MCF 10A (cell line): Measurements from ENCODE around the gene IDH3G. TPM values are rescaled to one million over a fixed set of nuclear protein-coding genes. Genes with fewer than 3 reads are reported as not detected.

Source experiments
- BruUV-seq: library from RNA; stranded (reverse); fragments of 400-500 nt; replicated peaks from 2 replicates; lab custom pipeline; 2021; lab: Mats Ljungman, UMichigan
- CTCF ChIA-PET: fragments of 300-600 bp; sonication (Branson Sonifier 250); formaldehyde crosslinking; extraction: SDS; loops from one replicate; lab custom pipeline; 2021; ENCODE audit warnings: antibody characterized with exemption, inconsistent platforms; lab: Yijun Ruan, JAX
- POLR2A ChIA-PET: fragments of 300-600, 350-650 bp; sonication (Branson Sonifier 250); formaldehyde crosslinking; extraction: SDS; loops from one replicate; lab custom pipeline; 2020; ENCODE audit warnings: antibody characterized with exemption, inconsistent platforms; lab: Yijun Ruan, JAX
- DNase-seq: peaks from one replicate; pipeline ENCODE4 v3.0.0-alpha.2; 2018; ENCODE audit not compliant: unreplicated experiment
- H3K27ac Mint-ChIP-seq: one replicate; pipeline ENCODE4 v1.8.0; 2022; ENCODE audit warnings: mild to moderate bottlenecking, low read depth, mixed read lengths; ENCODE audit not compliant: unreplicated experiment
- H3K27me3 Mint-ChIP-seq: one replicate; pipeline ENCODE4 v1.8.0; 2022; ENCODE audit warnings: mixed read lengths; ENCODE audit not compliant: insufficient read depth, unreplicated experiment
- H3K36me3 Mint-ChIP-seq: one replicate; pipeline ENCODE4 v1.8.0; 2022; ENCODE audit warnings: mild to moderate bottlenecking, moderate library complexity, mixed read lengths; ENCODE audit not compliant: insufficient read depth, unreplicated experiment
- H3K4me1 Mint-ChIP-seq: one replicate; pipeline ENCODE4 v1.8.0; 2022; ENCODE audit warnings: mixed read lengths; ENCODE audit not compliant: insufficient read depth, unreplicated experiment
- H3K4me3 Mint-ChIP-seq: one replicate; pipeline ENCODE4 v1.8.0; 2022; ENCODE audit warnings: mild to moderate bottlenecking, moderate library complexity, mixed read lengths; ENCODE audit not compliant: unreplicated experiment
- H3K9me3 Mint-ChIP-seq: one replicate; pipeline ENCODE4 v1.8.0; 2022; ENCODE audit warnings: mixed read lengths; ENCODE audit not compliant: unreplicated experiment
- CTCF ChIP-seq: fragments of 200-600 bp; IDR thresholded peaks from one replicate; pipeline ENCODE4 v1.8.0; 2022; ENCODE audit warnings: antibody characterized with exemption, mild to moderate bottlenecking; ENCODE audit not compliant: unreplicated experiment
- intact Hi-C: fragments of 100-400 bp; cut with micrococcal nuclease; formaldehyde crosslinking; loops from 2 replicates; pipeline ENCODE4 v1.14.1; 2022
- total RNA-seq: library from RNA; stranded (reverse); gene quantifications from 2 replicates; pipeline ENCODE4 v1.2.3, GENCODE V29; 2022

IDH3G gene
- total RNA-seq, 1 experiment from 2014 or later, result 65.4 TPM

GRCh38 chrX:153782313-153782712 is 11.9 kb downstream of the IDH3G start:
- intact Hi-C loops, result no loop called here
- CTCF ChIA-PET, result no interaction called here
- no peak overlapping the region for H3K27ac Mint-ChIP-seq
- H3K9me3 Mint-ChIP-seq, result no peaks in the 10 kb centered on the region
- H3K36me3 Mint-ChIP-seq, result peaks cover 20% of the 10 kb centered on the region
- POLR2A ChIA-PET, result interaction anchor here (0.8 kb wide), 1 partner anchor 51 kb away, joined by 3 read pairs; no protein-coding TSS in a partner anchor
- no TSS peak for BruUV-seq
- TF ChIP-seq CTCF, result no peak
- no peaks in the 10 kb centered on the region for H3K27me3 Mint-ChIP-seq
- DNase-seq, result no peak
- H3K4me1 Mint-ChIP-seq, result no peaks in the 10 kb centered on the region
- H3K4me3 Mint-ChIP-seq, result no peak overlapping the region

GRCh38 chrX:153781428-153782047 is 12.6 kb downstream of the IDH3G start:
- no peaks in the 10 kb centered on the region for H3K27me3 Mint-ChIP-seq
- H3K36me3 Mint-ChIP-seq, result peaks cover 17% of the 10 kb centered on the region
- POLR2A ChIA-PET, result interaction anchor here (0.8 kb wide), 1 partner anchor 50 kb away, joined by 3 read pairs; no protein-coding TSS in a partner anchor

GRCh38 chrX:153780678-153781427 is 13.3 kb downstream of the IDH3G start, which contains the start of gene SRPK3:
TSS of gene SRPK3 (plus strand) at chrX:153781041. CDS start at chrX:153781087, 46 bp downstream.
- intact Hi-C loops, result no loop called here
- no TSS peak for BruUV-seq
- no peaks in the 10 kb centered on the region for H3K9me3 Mint-ChIP-seq
- peaks cover 20% of the 10 kb centered on the region for H3K36me3 Mint-ChIP-seq
- ChIA-PET CTCF (interaction anchor here (2.0 kb wide), 1 partner anchor 17 kb away, joined by 7 read pairs; the partner anchor contains the start of gene PLXNB3), POLR2A (no interaction called here)
- H3K27ac Mint-ChIP-seq, result no peak within 1 kb of the TSS
- no peaks in the 10 kb centered on the region for H3K4me1 Mint-ChIP-seq
- no peak for DNase-seq
- no peak within 1 kb of the TSS for H3K4me3 Mint-ChIP-seq
- no peaks in the 10 kb centered on the region for H3K27me3 Mint-ChIP-seq
- no peak for TF ChIP-seq CTCF

More at GRCh38 chrX:153781428-153782047, 12.6 kb downstream of the IDH3G start:
- no peak for DNase-seq
- Mint-ChIP-seq H3K4me3 (no peak overlapping the region), H3K9me3 (no peaks in the 10 kb centered on the region), H3K27ac (no peak overlapping the region), H3K4me1 (no peaks in the 10 kb centered on the region)
- intact Hi-C loops, result no loop called here
- CTCF ChIA-PET, result no interaction called here
- BruUV-seq, result no TSS peak
- no peak for TF ChIP-seq CTCF
